ENCODE data around the gene SLC24A3.

The SLC24A3 gene

GRCh38 chr20:19711126-19711525, 498.7 kb downstream of the SLC24A3 start:
- no peak for TF ChIP-seq CTCF (IDR thresholded peaks at IDR 0.05)
- Histone ChIP-seq H3K36me3 (no peaks in the 10 kb centered on the region), H3K4me1 (ENCODE audit: control insufficient read depth in 1 of 2, insufficient read depth in 1 of 2, low read depth in 1 of 2, low read length in 1 of 2) (no peaks in the 10 kb centered on the region), H3K9me3 (no peaks in the 10 kb centered on the region), H3K27ac (no peak overlapping the region), H3K27me3 (no peaks in the 10 kb centered on the region), H3K4me3 (ENCODE audit: low read depth in 1 of 2, low read length in 1 of 2) (no peak overlapping the region)

GRCh38 chr20:19712721-19713260, 500.3 kb downstream of the SLC24A3 start:
- Histone ChIP-seq H3K36me3 (no peaks in the 10 kb centered on the region), H3K4me3 (ENCODE audit: low read depth in 1 of 2, low read length in 1 of 2) (no peak overlapping the region), H3K27me3 (no peaks in the 10 kb centered on the region), H3K9me3 (no peaks in the 10 kb centered on the region), H3K4me1 (ENCODE audit: control insufficient read depth in 1 of 2, insufficient read depth in 1 of 2, low read depth in 1 of 2, low read length in 1 of 2) (no peaks in the 10 kb centered on the region), H3K27ac (no peak overlapping the region)
- TF ChIP-seq CTCF (IDR thresholded peaks at IDR 0.05): no peak

GRCh38 chr20:19713822-19714578, 501.6 kb downstream of the SLC24A3 start:
- H3K36me3 ChIP-seq: no peaks in the 10 kb centered on the region
- no peaks in the 10 kb centered on the region for H3K9me3 ChIP-seq
- no peaks in the 10 kb centered on the region for H3K27me3 ChIP-seq
- H3K4me3 ChIP-seq (ENCODE audit: low read depth in 1 of 2, low read length in 1 of 2): no peak overlapping the region
- H3K4me1 ChIP-seq (ENCODE audit: control insufficient read depth in 1 of 2, insufficient read depth in 1 of 2, low read depth in 1 of 2, low read length in 1 of 2): no peaks in the 10 kb centered on the region
- no peak for TF ChIP-seq CTCF (IDR thresholded peaks at IDR 0.05)
- H3K27ac ChIP-seq: no peak overlapping the region

- no peaks in the 10 kb centered on the region for H3K9me3 ChIP-seq
- no peak for TF ChIP-seq CTCF (IDR thresholded peaks at IDR 0.05)
- no peak overlapping the region for H3K4me3 ChIP-seq (ENCODE audit: low read depth in 1 of 2, low read length in 1 of 2)
- H3K4me1 ChIP-seq (ENCODE audit: control insufficient read depth in 1 of 2, insufficient read depth in 1 of 2, low read depth in 1 of 2, low read length in 1 of 2): no peaks in the 10 kb centered on the region
- no peaks in the 10 kb centered on the region for H3K36me3 ChIP-seq
- no peaks in the 10 kb centered on the region for H3K27me3 ChIP-seq
- no peak overlapping the region for H3K27ac ChIP-seq
Measured at GRCh38 chr20:19714579-19714840, 502.1 kb downstream of the SLC24A3 start.

GRCh38 chr20:19715986-19716385, 503.5 kb downstream of the SLC24A3 start:
- no peak overlapping the region for H3K27ac ChIP-seq
- no peaks in the 10 kb centered on the region for H3K4me1 ChIP-seq (ENCODE audit: control insufficient read depth in 1 of 2, insufficient read depth in 1 of 2, low read depth in 1 of 2, low read length in 1 of 2)
- no peak overlapping the region for H3K4me3 ChIP-seq (ENCODE audit: low read depth in 1 of 2, low read length in 1 of 2)
- no peaks in the 10 kb centered on the region for H3K27me3 ChIP-seq
- H3K9me3 ChIP-seq: no peaks in the 10 kb centered on the region
- H3K36me3 ChIP-seq: no peaks in the 10 kb centered on the region
- no peak for TF ChIP-seq CTCF (IDR thresholded peaks at IDR 0.05)
